HG02973 (cell line): ENCODE results near the gene FARSA.
"Not testable (repeated sequence)": the region's sequence is repeated elsewhere in the genome, so short reads cannot be mapped to it uniquely, and the experiment has no call there.

Experiments
- ATAC-seq: cut with Tn5 transposase; IDR thresholded peaks from one replicate; pipeline ENCODE4 v1.9.1; 2021; ENCODE audit warnings: moderate library complexity; ENCODE audit not compliant: unreplicated experiment

The FARSA gene

GRCh38 chr19:12954612-12954962, 21.1 kb upstream of the FARSA start:
- no peak for ATAC-seq

GRCh38 chr19:12953799-12954611, 20.5 kb upstream of the FARSA start:
- no peak for ATAC-seq

- ATAC-seq = no peak
Measured at GRCh38 chr19:12953138-12953798, 19.8 kb upstream of the FARSA start.

GRCh38 chr19:12952488-12953137, 19.1 kb upstream of the FARSA start:
- ATAC-seq = no peak

GRCh38 chr19:12952050-12952449, 18.5 kb upstream of the FARSA start:
- ATAC-seq = not testable (repeated sequence)

- no peak for ATAC-seq
Measured at GRCh38 chr19:12949363-12950283, 16.1 kb upstream of the FARSA start.

- ATAC-seq = no peak
Measured at GRCh38 chr19:12948612-12949362, 15.3 kb upstream of the FARSA start.

- ATAC-seq = no peak
Measured at GRCh38 chr19:12947702-12948611, 14.4 kb upstream of the FARSA start.

- ATAC-seq = no peak
Measured at GRCh38 chr19:12946731-12947496, 13.4 kb upstream of the FARSA start.

- ATAC-seq = peak; percentile 30
Measured at GRCh38 chr19:12946092-12946721, 12.7 kb upstream of the FARSA start.

- peak; percentile 66 for ATAC-seq
Measured at GRCh38 chr19:12945479-12946091, 12.1 kb upstream of the FARSA start, which contains the start of gene RAD23A. Gene RAD23A, plus strand, starts transcription at chr19:12945862. Its CDS starts 87 bp downstream, at chr19:12945949.

GRCh38 chr19:12944104-12944674, 10.7 kb upstream of the FARSA start:
- ATAC-seq = no peak

- no peak for ATAC-seq
Measured at GRCh38 chr19:12943437-12944044, 10.0 kb upstream of the FARSA start.

GRCh38 chr19:12940897-12941296, 7.4 kb upstream of the FARSA start:
- ATAC-seq = no peak

GRCh38 chr19:12939975-12940423, 6.5 kb upstream of the FARSA start:
- ATAC-seq = no peak

GRCh38 chr19:12938779-12939601, 5.5 kb upstream of the FARSA start:
- ATAC-seq = no peak
